PC-3 (cell line): ENCODE results near the gene OR1A1. TPM values are rescaled to one million over a fixed set of nuclear protein-coding genes. Genes with fewer than 3 reads are reported as not detected.
"Not testable (repeated sequence)": the region's sequence is repeated elsewhere in the genome, so short reads cannot be mapped to it uniquely, and the experiment has no call there.

ENCODE experiments used
- ATAC-seq: fragments of 200-7000 bp; cut with Tn5 transposase; 2 replicates; pipeline ENCODE4 v1.9.1; 2020; ENCODE audit warnings: mild to moderate bottlenecking, moderate library complexity
- BruUV-seq: library from RNA; stranded (reverse); fragments of 400-500 nt; replicated peaks from 2 replicates; lab custom pipeline; 2021; lab: Mats Ljungman, UMichigan
- CTCF ChIA-PET: fragments of 300-600 bp; sonication (Branson Sonifier 250); formaldehyde crosslinking; loops from one replicate; lab custom pipeline; 2022; ENCODE audit warnings: antibody characterized with exemption; lab: Charles Lee
- POLR2A ChIA-PET: fragments of 300-600 bp; sonication (Branson Sonifier 250); formaldehyde crosslinking; loops from one replicate; lab custom pipeline; 2022; ENCODE audit warnings: antibody characterized with exemption; ENCODE audit not compliant: unreplicated experiment; lab: Charles Lee
- DNase-seq: peaks from one replicate; pipeline ENCODE4 v3.0.0-alpha.2; 2015
- H2AFZ ChIP-seq: fragments of 300-600 bp; sonication (generic); 2 replicates; pipeline ENCODE4 v1.6.0; 2016; ENCODE audit warnings: antibody characterized with exemption, low read length
- H3F3A ChIP-seq: fragments of 300-600 bp; sonication (generic); one replicate; pipeline ENCODE4 v1.6.0; 2017; ENCODE audit warnings: antibody characterized with exemption, low read length, control low read depth, mild to moderate bottlenecking; ENCODE audit not compliant: unreplicated experiment
- H3K27ac ChIP-seq: fragments of 300-600 bp; sonication (generic); 2 replicates; pipeline ENCODE4 v1.5.1; 2016; ENCODE audit warnings: mild to moderate bottlenecking, low read length
- H3K27me3 ChIP-seq: fragments of 300-600 bp; sonication (generic); 2 replicates; pipeline ENCODE4 v1.6.1; 2016; ENCODE audit warnings: low read length, mixed read lengths
- H3K36me3 ChIP-seq: fragments of 300-600 bp; sonication (generic); 2 replicates; pipeline ENCODE4 v1.6.1; 2016; ENCODE audit warnings: low read depth, mixed run types, low read length, mixed read lengths
- H3K4me1 ChIP-seq: fragments of 300-600 bp; sonication (generic); 2 replicates; pipeline ENCODE4 v1.5.1; 2016; ENCODE audit warnings: low read length; ENCODE audit not compliant: insufficient read depth
- H3K4me2 ChIP-seq: fragments of 300-600 bp; sonication (generic); 2 replicates; pipeline ENCODE4 v1.6.0; 2016; ENCODE audit warnings: low read length
- H3K4me3 ChIP-seq: fragments of 300-600 bp; sonication (generic); 2 replicates; pipeline ENCODE4 v1.5.1; 2016; ENCODE audit warnings: mild to moderate bottlenecking, low read length, mixed read lengths
- H3K79me2 ChIP-seq: fragments of 300-600 bp; sonication (generic); 2 replicates; pipeline ENCODE4 v1.6.1; 2017; ENCODE audit warnings: low read length, mixed read lengths
- H3K9ac ChIP-seq: fragments of 300-600 bp; sonication (generic); 2 replicates; pipeline ENCODE4 v1.6.0; 2016; ENCODE audit warnings: mild to moderate bottlenecking, low read length
- H3K9me2 ChIP-seq: fragments of 300-600 bp; sonication (generic); replicated peaks from 2 replicates; pipeline ENCODE4 v1.6.1; 2016; ENCODE audit warnings: mixed run types, low read length, mixed read lengths
- H3K9me3 ChIP-seq: fragments of 300-600 bp; sonication (generic); 2 replicates; pipeline ENCODE4 v1.6.1; 2016; ENCODE audit warnings: low read length, mixed read lengths
- H4K20me1 ChIP-seq: fragments of 300-600 bp; sonication (generic); 2 replicates; pipeline ENCODE4 v1.6.1; 2016; ENCODE audit warnings: low read length, mixed read lengths
- EZH2 ChIP-seq: fragments of 300-600 bp; sonication (generic); IDR thresholded peaks from one replicate; pipeline ENCODE4 v1.6.1; 2017; ENCODE audit warnings: antibody characterized with exemption, mild to moderate bottlenecking, low read length; ENCODE audit not compliant: unreplicated experiment
- EZH2phosphoT487 ChIP-seq: fragments of 300-600 bp; sonication (generic); IDR thresholded peaks from 2 replicates; pipeline ENCODE4 v1.6.1; 2018; ENCODE audit warnings: mild to moderate bottlenecking, antibody characterized with exemption, low read length, borderline replicate concordance
- intact Hi-C: fragments of 100-400 bp; cut with micrococcal nuclease; formaldehyde crosslinking; loops from 2 replicates; pipeline ENCODE4 v1.9.0; 2023
- total RNA-seq: library from RNA; depleted of rRNA; stranded (reverse); fragments of >200 nt; gene quantifications from 2 replicates; pipeline ENCODE4 v1.2.3, GENCODE V29; 2014
- TF ChIP-seq, protein P1 (sequence below): fragments of 300-600 bp; sonication (generic); conservative IDR thresholded peaks from 2 replicates; pipeline ENCODE4 v1.5.1; 2017; ENCODE audit warnings: antibody characterized with exemption, low read depth, mild to moderate bottlenecking, low read length

Gene OR1A1
- total RNA-seq, 1 experiment from 2014 or later = not detected

DNA sequence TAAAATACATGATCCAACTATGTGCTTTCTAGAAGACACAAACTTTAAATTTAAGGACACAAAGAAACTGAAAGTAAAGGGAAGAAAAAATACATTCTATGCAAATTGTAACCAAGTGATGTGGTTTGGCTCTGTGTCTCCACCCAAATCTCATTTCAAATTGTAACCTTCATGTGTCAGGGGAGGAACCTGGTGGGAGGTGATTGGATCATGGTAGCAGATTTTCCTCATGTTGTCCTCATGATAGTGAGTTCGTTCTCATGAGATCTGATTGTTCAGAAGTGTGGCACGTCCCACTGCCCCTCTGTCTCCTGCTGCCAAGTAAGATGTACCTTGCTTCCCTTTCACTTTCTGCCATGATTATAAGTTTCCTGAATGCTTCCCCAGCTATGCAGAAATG lies 15.0 kb downstream of the OR1A1 start:
- no peaks in the 10 kb centered on the region for H4K20me1 ChIP-seq
- intact Hi-C loops = no loop called here
- H3K9ac ChIP-seq = no peak overlapping the region
- no peaks in the 10 kb centered on the region for H3K4me1 ChIP-seq
- TF ChIP-seq EZH2 (no peak), EZH2phosphoT487 (no peak)
- TF ChIP-seq, protein P1, sequence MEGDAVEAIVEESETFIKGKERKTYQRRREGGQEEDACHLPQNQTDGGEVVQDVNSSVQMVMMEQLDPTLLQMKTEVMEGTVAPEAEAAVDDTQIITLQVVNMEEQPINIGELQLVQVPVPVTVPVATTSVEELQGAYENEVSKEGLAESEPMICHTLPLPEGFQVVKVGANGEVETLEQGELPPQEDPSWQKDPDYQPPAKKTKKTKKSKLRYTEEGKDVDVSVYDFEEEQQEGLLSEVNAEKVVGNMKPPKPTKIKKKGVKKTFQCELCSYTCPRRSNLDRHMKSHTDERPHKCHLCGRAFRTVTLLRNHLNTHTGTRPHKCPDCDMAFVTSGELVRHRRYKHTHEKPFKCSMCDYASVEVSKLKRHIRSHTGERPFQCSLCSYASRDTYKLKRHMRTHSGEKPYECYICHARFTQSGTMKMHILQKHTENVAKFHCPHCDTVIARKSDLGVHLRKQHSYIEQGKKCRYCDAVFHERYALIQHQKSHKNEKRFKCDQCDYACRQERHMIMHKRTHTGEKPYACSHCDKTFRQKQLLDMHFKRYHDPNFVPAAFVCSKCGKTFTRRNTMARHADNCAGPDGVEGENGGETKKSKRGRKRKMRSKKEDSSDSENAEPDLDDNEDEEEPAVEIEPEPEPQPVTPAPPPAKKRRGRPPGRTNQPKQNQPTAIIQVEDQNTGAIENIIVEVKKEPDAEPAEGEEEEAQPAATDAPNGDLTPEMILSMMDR = no peak
- no TSS peak for BruUV-seq
- H3K9me2 ChIP-seq = no peaks in the 10 kb centered on the region
- no peaks in the 10 kb centered on the region for H3K9me3 ChIP-seq
- ATAC-seq (no peak), DNase-seq (no peak)
- no peaks in the 10 kb centered on the region for H3K36me3 ChIP-seq
- no peaks in the 10 kb centered on the region for H3F3A ChIP-seq
- H3K4me3 ChIP-seq = no peak overlapping the region
- CTCF ChIA-PET = no interaction called here
- no peak overlapping the region for H2AFZ ChIP-seq
- POLR2A ChIA-PET = no interaction called here
- H3K27me3 ChIP-seq = no peaks in the 10 kb centered on the region
- no peak overlapping the region for H3K4me2 ChIP-seq
- no peak overlapping the region for H3K27ac ChIP-seq
- no peaks in the 10 kb centered on the region for H3K79me2 ChIP-seq

DNA sequence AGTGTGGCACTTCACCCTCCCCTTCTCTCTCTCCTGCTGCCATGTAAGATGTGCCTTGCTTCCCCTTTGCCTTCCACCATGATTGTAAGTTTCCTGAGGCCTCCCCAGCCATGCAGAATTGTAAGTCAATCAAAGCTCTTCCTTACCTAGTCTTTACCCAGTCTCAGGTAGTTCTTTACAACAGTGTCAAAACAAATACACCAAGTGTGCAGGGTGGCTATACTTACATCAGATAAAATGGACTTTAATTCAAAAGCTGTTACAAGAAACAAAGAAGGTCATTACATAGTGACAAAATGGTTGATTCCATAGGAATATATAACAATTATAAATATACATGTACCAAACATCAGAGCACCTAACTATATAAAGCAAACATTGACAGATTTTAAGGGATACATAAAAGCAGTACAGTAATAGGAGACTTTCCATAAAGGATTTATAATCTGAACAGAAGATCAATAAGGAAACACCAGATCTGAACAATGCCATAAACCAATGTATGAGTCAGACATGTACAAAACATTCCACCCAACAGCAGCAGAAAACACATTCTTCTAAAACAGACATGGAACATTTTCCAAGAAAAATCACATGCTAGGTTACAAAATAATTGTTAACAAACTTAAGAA lies 17.4 kb downstream of the OR1A1 start:
- H2AFZ ChIP-seq, H3K4me1 ChIP-seq, H3F3A ChIP-seq, H3K9ac ChIP-seq, ATAC-seq, intact Hi-C loops, H4K20me1 ChIP-seq, H3K9me3 ChIP-seq, H3K79me2 ChIP-seq, H3K4me2 ChIP-seq, H3K9me2 ChIP-seq, POLR2A ChIA-PET, CTCF ChIA-PET, DNase-seq, BruUV-seq, H3K27me3 ChIP-seq, H3K4me3 ChIP-seq, H3K36me3 ChIP-seq, H3K27ac ChIP-seq: not testable (repeated sequence)

DNA sequence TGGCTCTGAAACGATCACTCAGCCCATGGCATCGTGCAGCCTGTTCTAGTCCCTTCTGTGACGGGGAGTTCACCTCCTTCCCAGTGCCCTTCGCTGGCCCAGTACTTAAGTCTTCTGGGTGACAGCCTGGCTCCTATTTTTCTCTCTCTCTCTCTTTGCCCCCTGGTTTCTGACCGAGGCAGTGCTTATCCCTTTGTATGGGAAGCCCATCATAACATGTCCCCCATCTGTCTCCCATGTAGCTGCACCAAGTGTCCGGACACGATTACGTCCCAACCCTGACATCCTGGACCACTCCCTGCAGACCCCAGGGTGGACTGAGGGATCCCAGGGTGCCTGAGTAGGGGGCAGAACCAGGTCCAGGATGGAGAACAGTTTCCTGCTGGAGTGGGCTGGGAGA lies 24.8 kb downstream of the OR1A1 start:
- H3K4me2 ChIP-seq, intact Hi-C loops, H3K4me1 ChIP-seq, H3K36me3 ChIP-seq, H2AFZ ChIP-seq, H3K27me3 ChIP-seq, POLR2A ChIA-PET, H4K20me1 ChIP-seq, H3K9ac ChIP-seq, H3K27ac ChIP-seq, H3K9me2 ChIP-seq, H3K4me3 ChIP-seq, DNase-seq, H3K79me2 ChIP-seq, H3K9me3 ChIP-seq, H3F3A ChIP-seq, CTCF ChIA-PET, BruUV-seq, ATAC-seq: not testable (repeated sequence)

- intact Hi-C loops, H3K9me2 ChIP-seq, H3K79me2 ChIP-seq, POLR2A ChIA-PET, H3K4me2 ChIP-seq, ATAC-seq, H2AFZ ChIP-seq, H3F3A ChIP-seq, H3K9ac ChIP-seq, H3K27ac ChIP-seq, H4K20me1 ChIP-seq, H3K27me3 ChIP-seq, CTCF ChIA-PET, BruUV-seq, H3K4me1 ChIP-seq, H3K9me3 ChIP-seq, H3K4me3 ChIP-seq, DNase-seq, H3K36me3 ChIP-seq: not testable (repeated sequence)
Measured at GRCh38 chr17:3238685-3239084, 31.2 kb downstream of the OR1A1 start.

- H3K9me2 ChIP-seq, H2AFZ ChIP-seq, H3K9me3 ChIP-seq, DNase-seq, ATAC-seq, H3K27me3 ChIP-seq, H3F3A ChIP-seq, intact Hi-C loops, BruUV-seq, H3K9ac ChIP-seq, H3K27ac ChIP-seq, H4K20me1 ChIP-seq, H3K4me3 ChIP-seq, H3K79me2 ChIP-seq, POLR2A ChIA-PET, CTCF ChIA-PET, H3K36me3 ChIP-seq, H3K4me2 ChIP-seq, H3K4me1 ChIP-seq: not testable (repeated sequence)
Measured at GRCh38 chr17:3241044-3241443, 33.6 kb downstream of the OR1A1 start.

DNA sequence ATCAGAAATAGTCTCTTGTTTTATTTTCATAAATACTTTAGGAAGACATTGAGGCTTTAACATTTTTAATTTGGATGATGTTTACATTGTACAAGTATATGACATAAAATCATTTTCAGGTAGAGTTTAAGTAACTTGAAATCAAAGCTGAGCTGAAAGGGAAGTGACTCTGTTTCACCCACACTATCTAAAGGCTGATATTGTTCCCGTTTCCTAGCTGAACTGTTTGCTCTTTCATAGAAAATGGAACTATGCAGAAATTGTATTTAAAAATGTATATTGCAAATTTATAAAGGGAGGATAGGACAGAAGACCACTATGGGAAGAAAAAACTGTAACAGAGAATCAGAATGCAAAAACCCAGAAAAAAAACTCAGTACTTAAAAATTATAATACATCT lies 37.4 kb downstream of the OR1A1 start:
- POLR2A ChIA-PET, H3K4me2 ChIP-seq, H3K4me3 ChIP-seq, DNase-seq, ATAC-seq, CTCF ChIA-PET, H3K9ac ChIP-seq, H3K27me3 ChIP-seq, BruUV-seq, H2AFZ ChIP-seq, H3K79me2 ChIP-seq, H4K20me1 ChIP-seq, H3K27ac ChIP-seq, H3K36me3 ChIP-seq, H3F3A ChIP-seq, intact Hi-C loops, H3K9me2 ChIP-seq, H3K4me1 ChIP-seq, H3K9me3 ChIP-seq: not testable (repeated sequence)
